ENCODE results near the gene KIF23.
"Not testable (repeated sequence)": the region's sequence is repeated elsewhere in the genome, so short reads cannot be mapped to it uniquely, and the experiment has no call there.

KIF23 gene

DNA sequence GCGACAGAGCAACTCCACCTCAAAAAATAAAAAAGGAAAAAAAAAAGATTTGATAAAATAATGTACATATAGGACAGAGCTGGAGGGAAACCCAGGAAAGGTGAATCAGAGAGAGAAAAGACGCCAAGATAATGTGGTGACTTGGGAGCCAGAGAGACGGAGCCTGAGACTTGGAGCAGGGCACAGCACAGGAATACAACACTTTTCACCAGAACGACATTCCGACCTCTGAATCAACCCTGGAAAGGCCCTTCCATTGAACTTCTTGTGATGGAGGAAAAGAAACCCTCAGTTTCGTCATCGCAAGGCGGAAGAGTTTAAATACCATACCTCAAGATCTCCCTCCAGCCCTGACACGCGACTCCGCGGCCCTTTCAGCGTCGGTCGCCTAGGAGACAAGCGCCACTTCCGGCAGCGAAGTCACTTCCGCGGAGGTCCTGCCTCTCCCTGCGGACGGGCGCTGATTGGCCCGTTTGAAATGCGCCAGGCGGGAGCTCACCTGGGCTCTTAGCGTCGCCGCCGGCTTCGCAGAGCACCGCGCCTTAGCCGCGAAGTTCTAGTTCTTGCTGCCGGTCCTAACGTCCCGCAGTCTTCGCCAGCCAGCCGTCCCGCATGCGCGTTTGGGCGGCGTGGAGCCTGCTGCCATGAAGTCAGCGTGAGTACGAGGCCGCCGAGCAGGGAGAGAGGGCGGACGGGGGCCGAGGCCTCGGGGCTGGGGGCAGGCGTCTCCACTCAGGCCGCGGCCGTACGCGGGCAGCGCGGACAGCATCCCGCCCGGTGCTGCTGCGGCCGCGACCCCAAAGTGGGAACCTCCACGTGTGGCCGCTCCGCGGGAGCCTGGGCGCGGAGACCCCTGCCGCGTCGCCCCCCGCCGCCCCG is at the start of gene KIF23:
TSS of gene KIF23 (plus strand) at position 528 of the 879 bp plus-strand sequence. CDS start at position 645, 117 bp downstream.
- peak; percentile 68 for DNase-seq (ENCODE audit: low spot score)

DNA sequence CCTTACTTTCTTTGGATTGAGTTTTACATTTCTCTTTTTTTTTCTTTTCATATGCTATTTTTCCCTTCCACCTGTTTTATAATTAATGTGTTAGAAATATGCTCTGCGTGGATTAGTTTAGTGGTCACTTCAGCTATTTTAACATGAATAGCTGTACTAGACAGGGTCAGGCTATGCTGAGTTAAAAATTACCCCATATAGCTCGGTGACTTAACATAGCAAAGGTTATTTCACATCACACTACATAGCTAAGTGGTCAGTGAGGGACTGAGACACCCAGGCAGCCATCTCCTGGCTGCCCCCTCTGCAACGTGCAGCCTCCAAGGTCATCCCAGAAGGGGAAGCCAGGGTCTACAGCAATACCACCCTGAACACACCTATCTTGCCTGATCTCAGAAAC is 46.9 kb upstream of the KIF23 start:
- no peak for DNase-seq (ENCODE audit: low spot score)

DNA sequence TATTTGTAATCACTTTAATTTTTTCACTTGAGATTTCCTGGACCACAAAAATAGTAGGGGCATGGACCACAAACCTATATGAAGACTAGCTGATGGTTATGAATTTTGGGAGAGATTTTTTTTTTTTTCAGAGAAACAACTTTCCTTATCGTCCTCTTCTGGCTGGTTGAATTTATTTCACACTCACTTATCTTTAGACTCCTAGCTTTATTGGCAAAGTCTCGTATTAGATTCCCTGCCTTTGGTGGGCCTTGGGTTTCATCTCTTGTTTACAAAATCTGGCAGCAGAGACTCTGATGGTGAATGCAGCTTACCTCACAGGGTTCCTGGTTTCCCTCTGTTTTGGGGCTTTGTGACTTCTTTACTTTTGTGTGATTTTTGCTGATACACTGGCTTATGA is 44.5 kb upstream of the KIF23 start:
- no peak for DNase-seq (ENCODE audit: low spot score)

- DNase-seq (ENCODE audit: low spot score), result no peak
Observed at GRCh38 chr15:69373406-69373805, 40.7 kb upstream of the KIF23 start.

GRCh38 chr15:69375151-69375790 is 38.9 kb upstream of the KIF23 start:
- DNase-seq (ENCODE audit: low spot score), result no peak

GRCh38 chr15:69377216-69377970 is 36.8 kb upstream of the KIF23 start:
- no peak for DNase-seq (ENCODE audit: low spot score)

GRCh38 chr15:69380100-69380725 is 33.9 kb upstream of the KIF23 start:
- DNase-seq (ENCODE audit: low spot score), result no peak

GRCh38 chr15:69380726-69381105 is 33.4 kb upstream of the KIF23 start:
- no peak for DNase-seq (ENCODE audit: low spot score)

DNA sequence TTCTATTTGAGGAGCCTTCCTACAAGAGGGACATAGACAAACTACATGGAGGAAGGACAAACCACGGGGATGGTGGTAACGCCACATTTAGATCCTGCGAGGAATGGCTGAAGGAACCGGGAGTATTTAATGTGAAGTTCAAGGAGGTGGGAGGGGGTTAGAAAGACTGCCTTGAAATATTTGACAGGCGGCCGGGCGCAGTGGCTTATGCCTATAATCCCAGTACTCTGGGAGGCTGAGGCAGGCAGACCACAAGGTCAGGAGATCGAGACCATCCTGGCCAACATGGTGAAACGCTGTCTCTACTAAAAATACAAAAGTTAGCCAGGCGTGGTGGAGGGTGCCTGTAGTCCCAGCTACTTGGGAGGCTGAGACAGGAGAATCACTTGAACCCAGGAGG is 32.0 kb upstream of the KIF23 start:
- DNase-seq (ENCODE audit: low spot score), result not testable (repeated sequence)

GRCh38 chr15:69384066-69384465 is 30.1 kb upstream of the KIF23 start:
- not testable (repeated sequence) for DNase-seq (ENCODE audit: low spot score)

DNA sequence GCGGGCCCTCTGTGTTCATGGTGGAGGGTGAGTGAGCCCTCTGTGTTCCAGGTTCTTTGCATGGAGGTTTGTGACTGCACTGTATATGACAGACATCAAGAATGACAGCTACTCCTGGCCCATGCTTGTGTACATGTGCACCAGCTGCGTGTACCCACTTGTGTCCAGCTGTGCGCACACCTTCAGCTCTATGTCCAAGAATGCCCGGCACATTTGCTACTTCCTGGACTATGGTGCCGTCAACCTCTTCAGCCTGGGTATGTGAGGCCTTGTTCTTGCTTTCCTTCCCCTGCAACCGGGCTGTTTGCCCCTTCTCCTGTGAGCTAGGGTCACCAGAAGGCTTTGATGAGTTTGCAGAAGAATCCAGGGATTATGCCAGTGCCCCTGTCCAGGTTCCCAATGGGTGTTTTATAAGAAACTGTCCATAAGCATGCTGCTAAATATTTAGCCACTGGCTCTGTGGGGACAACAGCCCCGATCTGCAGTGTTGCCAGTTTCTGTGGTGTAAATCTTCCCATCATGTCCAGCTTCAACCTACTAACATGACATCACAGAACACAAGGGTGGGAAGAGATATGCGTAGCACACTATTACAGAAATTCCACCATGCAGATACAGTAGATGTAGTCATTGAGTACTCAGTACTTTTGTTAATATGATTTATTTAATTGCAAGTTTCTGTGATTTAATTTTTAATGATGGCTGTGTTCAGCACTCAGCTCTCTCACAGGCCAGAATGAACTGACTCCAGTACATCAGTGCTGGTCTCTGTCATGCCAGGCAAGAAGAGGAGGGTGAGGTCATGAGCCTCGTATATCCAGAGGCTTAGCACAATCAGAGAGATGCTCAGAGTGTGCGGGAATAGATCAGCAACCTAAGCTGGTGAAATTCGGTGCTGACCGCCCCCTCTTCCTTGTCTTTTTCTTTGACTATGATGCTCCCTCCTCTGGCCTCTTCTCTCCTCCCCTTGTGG is 29.2 kb upstream of the KIF23 start:
- DNase-seq (ENCODE audit: low spot score), result no peak

DNA sequence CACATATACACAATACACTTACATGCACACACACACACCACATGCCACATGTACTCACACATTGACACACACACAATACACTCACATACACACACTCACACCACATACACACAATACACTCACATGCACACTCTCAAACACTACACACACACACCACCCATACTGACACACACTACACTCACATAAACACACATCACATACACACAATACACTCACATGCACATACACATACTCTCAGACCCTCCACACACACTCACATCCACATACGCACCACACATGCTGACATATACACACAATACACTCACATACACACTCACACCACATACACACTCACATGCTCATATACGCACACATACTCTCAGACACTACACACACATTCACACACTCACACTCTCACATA is 28.3 kb upstream of the KIF23 start:
- no peak for DNase-seq (ENCODE audit: low spot score)

DNA sequence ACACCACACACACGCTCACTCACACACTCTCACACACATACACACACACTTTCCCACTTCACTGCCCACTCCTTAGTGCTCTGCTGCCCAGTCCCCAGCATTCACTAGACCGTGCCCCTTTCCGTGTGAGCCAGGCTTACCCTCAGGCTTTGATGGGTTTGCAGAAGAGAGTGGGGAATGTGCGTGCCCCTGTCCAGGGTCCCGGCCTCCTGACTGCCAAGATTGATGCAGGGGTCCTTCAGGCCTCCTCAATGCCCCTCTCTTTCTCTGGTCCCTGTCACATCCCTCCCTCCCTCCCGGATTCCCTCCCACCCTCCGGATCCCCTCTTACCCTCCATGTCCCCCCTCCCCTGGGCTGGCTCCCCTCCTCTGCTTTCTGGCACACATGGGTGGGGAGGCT is 27.9 kb upstream of the KIF23 start:
- DNase-seq (ENCODE audit: low spot score), result no peak

DNA sequence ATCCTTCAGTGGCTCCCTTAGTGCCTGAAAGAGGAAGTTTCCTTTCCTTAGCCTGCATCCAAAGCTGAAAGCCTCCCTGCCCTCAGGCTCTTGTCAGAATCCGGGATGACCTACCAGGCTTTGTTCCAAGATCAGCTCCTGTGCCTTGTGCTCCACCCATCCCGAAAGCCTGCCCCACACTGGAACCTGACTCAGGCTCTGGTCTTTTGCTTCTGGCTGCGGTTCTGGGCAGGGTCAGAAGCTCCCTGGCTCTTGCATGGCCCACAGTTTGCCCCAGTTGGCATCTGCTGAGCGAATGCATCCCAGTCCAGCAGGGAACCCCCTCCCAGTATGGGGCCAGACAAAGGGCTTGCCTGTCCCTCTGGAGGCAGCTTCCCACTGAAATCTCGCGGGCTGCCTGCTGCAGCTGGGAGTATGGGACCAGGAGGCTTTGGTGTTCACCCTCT is 25.9 kb upstream of the KIF23 start:
- DNase-seq (ENCODE audit: low spot score), result peak; percentile 25

GRCh38 chr15:69389426-69389825 is 24.7 kb upstream of the KIF23 start:
- DNase-seq (ENCODE audit: low spot score), result no peak

DNA sequence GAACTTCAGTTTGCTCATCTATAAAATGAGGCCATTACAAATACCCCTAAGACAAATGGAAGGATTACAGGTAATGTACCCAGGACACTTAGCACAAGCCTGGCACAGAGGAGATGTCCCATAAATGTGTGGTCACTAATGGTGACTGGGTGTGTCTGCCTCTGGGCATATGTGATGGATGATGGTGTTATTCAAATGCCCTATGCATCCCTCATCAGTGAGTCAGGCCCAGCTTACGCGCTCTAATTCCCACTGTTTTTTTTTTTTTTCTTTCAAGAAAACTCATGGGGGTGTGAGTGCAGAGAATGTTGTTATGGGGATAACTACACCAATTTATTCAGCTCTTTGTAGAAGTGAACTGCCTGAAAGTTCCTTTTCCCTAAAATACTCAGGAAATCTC is 23.6 kb upstream of the KIF23 start:
- no peak for DNase-seq (ENCODE audit: low spot score)

DNA sequence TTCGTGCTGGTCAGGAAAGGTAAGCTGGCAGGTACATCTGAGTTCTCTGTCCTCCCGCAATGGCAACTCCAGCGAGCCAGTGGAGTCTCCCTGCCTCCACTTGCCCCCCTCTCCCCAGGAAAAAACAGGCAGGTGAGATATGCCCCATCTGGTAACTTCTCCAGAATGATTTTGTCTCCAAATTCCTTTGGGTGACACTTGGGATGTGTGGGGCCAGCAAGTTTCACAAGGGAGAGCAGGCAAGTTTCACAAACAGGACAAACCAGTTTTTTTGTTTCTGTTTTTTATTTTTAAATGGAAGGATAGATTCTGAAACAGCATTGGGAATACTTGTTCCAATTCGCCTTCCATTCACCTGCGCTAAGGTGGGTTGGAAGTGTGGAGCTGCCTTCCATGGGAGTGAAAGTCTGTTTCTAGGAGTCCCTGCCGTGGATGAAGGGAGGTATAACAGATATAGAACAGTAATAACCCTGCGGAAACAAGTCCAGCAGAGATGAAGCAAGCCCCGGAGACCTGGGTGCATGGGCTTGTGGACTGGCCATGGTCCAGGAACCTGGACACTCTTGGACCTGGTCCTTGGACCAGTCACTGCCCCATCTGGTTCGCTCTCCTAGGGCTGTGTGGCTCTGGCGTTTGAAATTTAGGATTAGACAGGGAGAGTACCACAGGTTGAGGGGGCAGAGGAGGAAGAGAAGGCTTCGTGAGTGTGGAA is 22.9 kb upstream of the KIF23 start:
- DNase-seq (ENCODE audit: low spot score), result no peak

DNA sequence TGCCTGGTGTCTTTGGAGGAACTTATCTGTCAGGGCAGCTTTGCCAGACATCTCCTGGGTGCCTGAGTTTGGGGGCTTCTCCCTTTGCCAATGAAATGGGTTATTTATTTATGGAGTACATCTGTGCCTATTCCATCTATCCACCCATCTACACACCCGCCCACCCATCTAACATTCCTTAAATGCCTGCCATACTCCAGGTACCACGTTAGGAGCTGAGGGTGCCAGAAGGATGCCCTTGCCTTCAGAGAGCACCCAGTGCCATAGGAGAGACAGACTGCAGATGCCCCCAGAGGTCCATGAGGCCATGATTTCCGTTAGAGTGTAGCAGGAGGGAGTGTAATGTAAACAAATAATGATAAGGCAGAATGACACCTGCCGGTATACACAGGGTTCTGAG is 21.8 kb upstream of the KIF23 start:
- DNase-seq (ENCODE audit: low spot score), result no peak

DNA sequence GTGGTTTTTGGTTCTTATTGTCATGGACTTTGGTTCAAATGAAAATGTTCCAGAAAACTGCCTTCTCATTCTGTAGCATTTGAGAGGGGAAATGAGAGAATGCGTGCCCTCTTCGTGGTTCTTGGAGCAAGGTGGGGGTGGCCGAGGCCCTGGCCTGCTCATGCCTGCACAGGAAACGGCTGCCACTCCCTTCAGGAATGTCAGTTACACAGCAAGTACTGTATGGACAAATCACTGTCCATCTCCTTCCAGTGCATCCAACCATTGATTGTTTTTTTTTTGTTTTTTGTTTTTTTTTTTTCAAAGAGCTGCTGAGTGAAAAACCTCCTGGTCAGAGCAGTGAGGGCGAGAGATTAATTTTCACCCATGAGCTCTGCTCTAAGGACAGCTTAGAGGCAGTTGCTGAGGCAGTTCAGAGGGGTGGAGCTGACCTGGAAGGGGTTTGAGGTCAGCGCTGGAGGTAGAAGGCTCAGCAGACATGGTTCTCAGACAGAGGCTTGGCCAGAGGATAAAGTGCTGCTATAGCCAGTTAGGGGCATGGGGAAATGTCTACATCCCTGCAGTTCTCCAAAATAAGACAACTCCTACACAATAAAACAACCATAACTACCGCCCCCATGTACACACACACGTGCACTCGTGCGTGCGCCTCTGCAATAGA is 20.2 kb upstream of the KIF23 start:
- no peak for DNase-seq (ENCODE audit: low spot score)

Data from globus pallidus (tissue), 1 donor.